ENCODE measurements around the gene ST8SIA5. TPM values are rescaled to one million over a fixed set of nuclear protein-coding genes. Genes with fewer than 3 reads are reported as not detected.

Gene ST8SIA5
- total and polyA plus RNA-seq, 2 donors (not counting 1 experiment from before 2014, with no cell fraction given): under 0.01 to 0.01 TPM

DNA sequence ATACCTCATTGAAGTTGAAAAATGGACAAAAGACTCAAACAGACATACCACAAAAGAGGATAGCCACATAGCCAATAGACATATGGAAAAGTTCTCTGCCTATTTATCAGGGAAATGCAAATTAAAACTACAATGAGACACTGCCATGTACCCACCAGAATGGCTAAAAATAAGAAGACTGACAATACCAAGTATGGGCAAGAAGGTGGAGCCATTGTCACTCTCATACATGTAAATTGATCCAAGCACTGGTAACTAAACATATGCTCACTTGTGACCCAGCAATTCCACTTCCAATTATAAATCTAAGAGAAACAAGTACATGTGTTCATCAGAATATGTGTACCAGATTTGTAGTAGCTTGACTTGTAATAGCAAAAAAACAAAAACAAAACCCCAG lies 104.5 kb downstream of the ST8SIA5 start:
- Histone ChIP-seq H3K4me2 (ENCODE audit: extremely low read depth, insufficient read depth, low read length) (no peak overlapping the region), H4K20me1 (ENCODE audit: control insufficient read depth, extremely low read depth, insufficient read depth, low read length) (no peaks in the 10 kb centered on the region), H3K9me3 (ENCODE audit: control insufficient read depth, insufficient read depth, low read depth, low read length) (no peaks in the 10 kb centered on the region), H3K9ac (ENCODE audit: insufficient read depth, low read length) (no peak overlapping the region), H3K4me1 (ENCODE audit: control insufficient read depth, extremely low read depth, insufficient read depth, low read length) (no peaks in the 10 kb centered on the region), H2AFZ (ENCODE audit: low read length) (no peak overlapping the region), H3K4me3 (replicated peaks in 1 of 4; ENCODE audit: control extremely low read depth in 1 of 4, insufficient read depth in 1 of 4, low read depth in 3 of 4, low read length in 4 of 4) (no peak overlapping the region), H3K36me3 (ENCODE audit: control insufficient read depth, insufficient read depth, low read length) (no peaks in the 10 kb centered on the region), H3K27me3 (ENCODE audit: control insufficient read depth, insufficient read depth, low read length) (no peaks in the 10 kb centered on the region), H3K79me2 (ENCODE audit: control insufficient read depth, insufficient read depth, low read length) (no peaks in the 10 kb centered on the region), H3K27ac (ENCODE audit: insufficient read depth, low read length) (no peak overlapping the region)
- no peak for DNase-seq (ENCODE audit: low read depth in 2 of 2)
- TF ChIP-seq CTCF (conservative IDR thresholded peaks at IDR 0.05 in 1 of 2, IDR thresholded peaks at IDR 0.05 in 1 of 2; ENCODE audit: low read depth in 1 of 2, low read length in 2 of 2): no peak
- no peak for TF ChIP-seq EZH2 (IDR thresholded peaks at IDR 0.05; ENCODE audit: low read length, missing control alignments)

DNA sequence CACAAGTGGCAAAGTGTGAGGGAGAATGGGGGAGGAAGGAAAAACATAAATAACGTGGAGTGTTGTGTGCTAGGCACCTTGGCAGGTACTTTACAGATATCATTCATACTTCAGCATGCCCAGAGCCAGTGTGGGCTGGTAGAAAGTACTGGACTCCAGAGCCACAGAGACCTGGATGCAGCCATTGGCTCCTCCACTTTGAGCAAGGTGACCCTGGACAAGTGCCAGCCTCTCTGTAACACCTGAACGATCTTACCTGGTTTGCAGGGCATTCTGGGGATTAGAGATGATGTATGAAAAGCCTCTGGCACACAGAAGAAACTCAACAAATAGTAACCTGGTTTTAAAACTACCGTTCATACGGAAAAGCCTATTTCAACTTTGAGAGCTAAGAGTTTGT lies 106.2 kb downstream of the ST8SIA5 start:
- Histone ChIP-seq H3K9ac (ENCODE audit: insufficient read depth, low read length) (no peak overlapping the region), H4K20me1 (ENCODE audit: control insufficient read depth, extremely low read depth, insufficient read depth, low read length) (no peaks in the 10 kb centered on the region), H3K4me1 (ENCODE audit: control insufficient read depth, extremely low read depth, insufficient read depth, low read length) (no peaks in the 10 kb centered on the region), H3K4me3 (replicated peaks in 1 of 4; ENCODE audit: control extremely low read depth in 1 of 4, insufficient read depth in 1 of 4, low read depth in 3 of 4, low read length in 4 of 4) (no peak overlapping the region), H3K4me2 (ENCODE audit: extremely low read depth, insufficient read depth, low read length) (no peak overlapping the region), H3K27me3 (ENCODE audit: control insufficient read depth, insufficient read depth, low read length) (no peaks in the 10 kb centered on the region), H3K27ac (ENCODE audit: insufficient read depth, low read length) (no peak overlapping the region), H3K36me3 (ENCODE audit: control insufficient read depth, insufficient read depth, low read length) (no peaks in the 10 kb centered on the region), H2AFZ (ENCODE audit: low read length) (no peak overlapping the region), H3K79me2 (ENCODE audit: control insufficient read depth, insufficient read depth, low read length) (no peaks in the 10 kb centered on the region), H3K9me3 (ENCODE audit: control insufficient read depth, insufficient read depth, low read depth, low read length) (no peaks in the 10 kb centered on the region)
- TF ChIP-seq EZH2 (IDR thresholded peaks at IDR 0.05; ENCODE audit: low read length, missing control alignments): no peak
- TF ChIP-seq CTCF (conservative IDR thresholded peaks at IDR 0.05 in 1 of 2, IDR thresholded peaks at IDR 0.05 in 1 of 2; ENCODE audit: low read depth in 1 of 2, low read length in 2 of 2): no peak
- no peak for DNase-seq (ENCODE audit: low read depth in 2 of 2)

- no peak overlapping the region for H3K27ac ChIP-seq (ENCODE audit: insufficient read depth, low read length)
- no peak overlapping the region for H3K4me3 ChIP-seq (replicated peaks in 1 of 4; ENCODE audit: control extremely low read depth in 1 of 4, insufficient read depth in 1 of 4, low read depth in 3 of 4, low read length in 4 of 4)
- no peaks in the 10 kb centered on the region for H3K36me3 ChIP-seq (ENCODE audit: control insufficient read depth, insufficient read depth, low read length)
- no peaks in the 10 kb centered on the region for H3K9me3 ChIP-seq (ENCODE audit: control insufficient read depth, insufficient read depth, low read depth, low read length)
- DNase-seq (ENCODE audit: low read depth in 2 of 2): no peak
- H3K9ac ChIP-seq (ENCODE audit: insufficient read depth, low read length): no peak overlapping the region
- no peaks in the 10 kb centered on the region for H4K20me1 ChIP-seq (ENCODE audit: control insufficient read depth, extremely low read depth, insufficient read depth, low read length)
- no peak overlapping the region for H2AFZ ChIP-seq (ENCODE audit: low read length)
- H3K4me1 ChIP-seq (ENCODE audit: control insufficient read depth, extremely low read depth, insufficient read depth, low read length): no peaks in the 10 kb centered on the region
- TF ChIP-seq EZH2 (IDR thresholded peaks at IDR 0.05; ENCODE audit: low read length, missing control alignments): no peak
- no peak for TF ChIP-seq CTCF (conservative IDR thresholded peaks at IDR 0.05 in 1 of 2, IDR thresholded peaks at IDR 0.05 in 1 of 2; ENCODE audit: low read depth in 1 of 2, low read length in 2 of 2)
- no peaks in the 10 kb centered on the region for H3K79me2 ChIP-seq (ENCODE audit: control insufficient read depth, insufficient read depth, low read length)
- H3K27me3 ChIP-seq (ENCODE audit: control insufficient read depth, insufficient read depth, low read length): no peaks in the 10 kb centered on the region
- H3K4me2 ChIP-seq (ENCODE audit: extremely low read depth, insufficient read depth, low read length): no peak overlapping the region
These were observed 107.6 kb downstream of the ST8SIA5 start for GRCh38 chr18:46649071-46649862.

Data from fibroblast of lung (primary cell).